ENCODE data around the gene KCNK15.
A peak's percentile ranks its signal among the peaks of the same experiment; 100 is the strongest.

The KCNK15 gene

GRCh38 chr20:44715499-44716308 lies 30.0 kb upstream of the KCNK15 start:
- no peak for DNase-seq

- DNase-seq, result no peak
These were observed 29.2 kb upstream of the KCNK15 start for GRCh38 chr20:44716309-44717106.

- DNase-seq, result no peak
These were observed 27.7 kb upstream of the KCNK15 start for GRCh38 chr20:44717986-44718385.

DNA sequence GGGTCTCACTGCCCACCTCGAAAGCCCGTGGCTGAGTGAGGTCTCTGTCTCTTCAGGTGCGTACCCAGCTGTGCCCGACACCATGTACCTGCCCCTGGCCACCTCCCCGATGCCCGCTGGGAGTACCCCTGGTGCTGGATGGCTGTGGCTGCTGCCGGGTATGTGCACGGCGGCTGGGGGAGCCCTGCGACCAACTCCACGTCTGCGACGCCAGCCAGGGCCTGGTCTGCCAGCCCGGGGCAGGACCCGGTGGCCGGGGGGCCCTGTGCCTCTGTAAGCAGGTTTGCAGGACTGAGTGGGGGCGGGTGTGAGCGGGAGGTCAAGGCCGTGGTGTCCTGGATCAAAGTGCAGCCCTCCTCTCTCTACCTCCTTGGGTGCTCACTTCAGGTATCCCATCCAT lies 25.8 kb upstream of the KCNK15 start:
- no peak for DNase-seq

DNA sequence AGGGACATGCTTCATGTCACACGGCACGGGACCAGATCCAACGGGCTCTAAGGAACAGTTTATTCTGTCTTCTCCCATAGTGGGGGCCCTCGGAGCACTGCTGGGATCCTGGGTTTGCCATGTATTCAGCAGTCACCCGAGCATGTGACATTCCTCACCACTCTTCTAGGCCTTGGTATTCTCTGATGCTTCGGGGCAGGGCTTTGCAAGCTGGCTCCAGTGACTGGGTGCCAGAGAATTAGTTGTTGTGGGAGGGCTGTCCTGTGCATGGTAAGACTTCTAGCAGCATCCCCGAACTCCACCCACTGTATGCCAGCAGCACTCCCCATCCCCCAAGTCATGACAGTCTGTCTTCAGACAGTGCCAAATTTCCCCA lies 25.1 kb upstream of the KCNK15 start:
- peak; percentile 22 to 47 for DNase-seq

DNA sequence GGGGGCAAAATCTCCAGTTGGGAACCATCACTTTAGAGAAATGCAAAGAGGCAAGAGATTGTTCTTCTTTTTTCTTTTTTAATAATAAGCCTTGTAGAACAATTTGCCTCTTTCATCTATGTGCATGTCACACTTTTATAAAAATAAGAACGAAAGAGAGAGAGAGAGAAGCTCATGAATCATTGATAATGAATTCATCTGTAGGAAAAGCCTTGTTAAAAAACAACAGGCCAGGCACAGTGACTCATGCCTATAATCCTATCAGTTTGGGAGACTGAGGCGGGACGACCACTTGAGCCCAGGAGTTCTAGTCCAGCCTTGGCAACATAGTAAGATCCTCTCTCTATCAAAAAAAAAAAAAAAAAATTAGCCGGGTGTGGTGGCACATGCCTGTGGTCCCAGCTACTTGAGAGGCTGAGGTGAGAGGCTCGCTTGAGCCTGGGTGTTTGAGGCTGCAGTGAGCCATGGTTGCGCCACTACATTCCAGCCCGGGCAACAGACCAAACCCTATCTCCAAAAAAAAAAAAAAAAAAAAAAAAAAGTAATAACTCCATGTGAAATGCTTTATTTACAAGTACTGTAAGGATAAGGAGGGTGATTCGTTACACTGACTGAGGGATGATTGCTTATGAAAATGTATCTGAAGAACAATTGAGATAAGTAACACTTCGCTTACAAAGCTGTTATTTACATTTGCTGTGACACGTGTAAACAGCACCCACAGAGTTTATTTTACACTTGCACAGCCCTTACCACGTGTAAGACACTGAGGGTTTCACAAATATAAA lies 24.5 kb upstream of the KCNK15 start:
- peak in 1 of 2 donors; percentile 47 for DNase-seq

- no peak for DNase-seq
These were observed 23.9 kb upstream of the KCNK15 start for GRCh38 chr20:44721785-44722054.

- no peak for DNase-seq
These were observed 22.7 kb upstream of the KCNK15 start for GRCh38 chr20:44722990-44723389.

GRCh38 chr20:44723391-44723790 lies 22.3 kb upstream of the KCNK15 start:
- no peak for DNase-seq

GRCh38 chr20:44723798-44724362 lies 21.8 kb upstream of the KCNK15 start:
- no peak for DNase-seq

GRCh38 chr20:44724423-44725091 lies 21.1 kb upstream of the KCNK15 start:
- DNase-seq, result no peak

GRCh38 chr20:44725837-44726236 lies 19.8 kb upstream of the KCNK15 start:
- no peak for DNase-seq

DNA sequence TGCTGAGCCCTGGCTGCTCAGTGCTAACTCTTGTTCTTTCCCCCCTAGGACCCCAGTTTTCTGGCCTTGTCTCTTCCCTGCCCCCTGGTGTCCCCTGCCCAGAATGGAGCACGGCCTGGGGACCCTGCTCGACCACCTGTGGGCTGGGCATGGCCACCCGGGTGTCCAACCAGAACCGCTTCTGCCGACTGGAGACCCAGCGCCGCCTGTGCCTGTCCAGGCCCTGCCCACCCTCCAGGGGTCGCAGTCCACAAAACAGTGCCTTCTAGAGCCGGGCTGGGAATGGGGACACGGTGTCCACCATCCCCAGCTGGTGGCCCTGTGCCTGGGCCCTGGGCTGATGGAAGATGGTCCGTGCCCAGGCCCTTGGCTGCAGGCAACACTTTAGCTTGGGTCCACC lies 18.6 kb upstream of the KCNK15 start:
- no peak for DNase-seq

- DNase-seq, result no peak
These were observed 18.0 kb upstream of the KCNK15 start for GRCh38 chr20:44727651-44728050.

DNA sequence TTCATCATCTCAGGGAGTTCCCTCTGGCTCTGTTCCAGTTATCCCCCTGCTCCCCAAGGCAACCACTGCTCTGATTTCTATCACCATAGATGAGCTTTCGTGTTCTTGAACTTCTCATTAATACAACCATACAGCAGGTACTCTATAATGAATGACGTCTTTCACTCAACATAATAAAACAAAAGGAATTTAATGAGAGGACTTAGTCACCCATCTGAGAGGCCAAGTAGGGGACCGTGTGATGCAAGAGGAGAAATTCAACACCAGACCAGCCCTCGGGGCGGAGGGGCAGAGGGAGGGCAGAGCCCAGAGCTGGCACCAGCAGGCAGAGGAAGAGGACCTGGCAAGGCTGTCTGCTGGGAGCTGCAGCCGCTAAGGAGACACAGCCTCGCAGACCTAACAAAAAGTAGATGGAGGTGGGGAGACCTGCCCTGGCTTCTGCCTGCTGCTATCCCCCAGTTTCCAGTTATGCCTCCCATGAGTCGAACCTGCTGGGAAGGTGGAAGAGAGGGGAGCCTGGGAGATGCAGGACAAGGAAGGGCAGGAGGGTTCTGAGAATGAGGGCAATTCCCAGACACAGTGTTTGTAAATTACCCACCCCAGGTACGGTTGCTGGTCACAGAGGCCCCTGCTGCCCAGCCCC lies 16.7 kb upstream of the KCNK15 start:
- DNase-seq, result peak; percentile 19 to 30

GRCh38 chr20:44730441-44730840 lies 15.2 kb upstream of the KCNK15 start:
- DNase-seq, result no peak

DNA sequence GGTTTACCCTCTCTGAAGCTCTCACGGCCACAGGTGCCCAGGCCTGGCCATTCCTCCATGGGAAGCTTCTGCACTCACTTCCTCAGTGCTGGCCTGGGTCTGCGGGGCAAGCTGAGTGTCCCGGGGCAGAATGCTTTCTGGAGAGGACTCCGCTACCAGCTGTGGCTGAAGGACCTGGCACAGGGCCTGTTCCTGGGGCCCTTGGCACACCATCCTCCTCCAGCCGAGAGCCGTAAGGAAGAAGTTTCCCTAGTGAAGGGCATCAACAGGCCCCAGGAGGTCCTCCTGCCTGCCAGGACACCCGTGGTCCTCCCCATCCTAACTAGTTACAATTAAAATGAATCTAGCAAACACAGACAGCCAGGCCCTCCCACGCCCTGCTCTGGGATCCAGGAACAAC lies 14.0 kb upstream of the KCNK15 start:
- no peak for DNase-seq

GRCh38 chr20:44732327-44732726 lies 13.3 kb upstream of the KCNK15 start:
- no peak for DNase-seq

DNA sequence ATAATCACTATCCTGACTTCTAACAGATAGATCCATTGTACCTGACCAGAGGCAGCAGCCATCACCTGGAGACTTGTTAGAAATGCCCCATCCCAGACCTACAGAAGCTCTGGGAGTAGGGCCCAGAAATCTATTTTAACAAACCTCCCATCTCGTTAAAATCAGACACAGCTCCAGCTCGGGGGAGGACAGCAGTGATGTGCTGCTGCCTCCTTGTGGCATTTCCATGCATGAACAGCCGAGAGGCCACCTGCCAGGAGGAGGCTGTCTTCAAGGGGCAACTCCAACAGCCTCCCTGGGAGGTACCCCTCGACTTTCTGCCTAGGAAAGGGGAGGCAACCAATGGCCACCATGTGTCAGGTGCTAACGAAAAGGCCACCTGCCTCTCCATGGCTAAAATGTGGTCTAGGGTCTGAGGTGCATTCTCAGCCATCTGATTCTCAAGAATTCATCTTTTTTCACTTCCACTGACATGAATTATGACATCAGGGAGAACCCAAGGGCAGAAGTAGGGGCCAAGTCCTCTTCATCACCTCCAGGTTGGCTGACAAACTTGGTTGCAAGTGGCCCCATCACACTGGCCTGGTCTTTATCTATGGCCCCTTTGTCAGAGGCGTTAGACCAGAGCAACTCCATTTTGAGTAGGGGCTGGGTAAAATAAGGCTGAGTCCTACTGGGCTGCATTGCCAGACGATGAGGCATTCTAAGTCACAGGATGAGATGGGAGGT lies 12.2 kb upstream of the KCNK15 start:
- peak; percentile 52 to 74 for DNase-seq

GRCh38 chr20:44734938-44735337 lies 10.7 kb upstream of the KCNK15 start:
- no peak for DNase-seq

DNA sequence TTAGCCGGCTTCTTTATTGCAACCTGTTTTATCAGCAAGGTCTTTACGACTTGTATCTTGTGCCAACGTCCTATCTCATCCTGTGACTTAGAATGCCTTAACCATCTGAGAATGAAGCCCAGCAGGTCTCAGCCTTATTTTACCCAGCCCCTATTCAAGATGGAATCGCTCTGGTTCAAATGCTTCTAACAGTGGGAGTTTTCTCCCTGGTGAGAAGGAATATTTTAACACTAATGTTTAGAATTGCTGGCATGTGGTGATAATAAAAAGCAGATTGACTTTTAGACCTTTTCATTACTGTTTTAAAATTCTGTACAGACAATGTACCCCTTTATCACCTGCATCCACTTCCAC lies 9.9 kb upstream of the KCNK15 start:
- no peak for DNase-seq
